ENCODE measurements around the gene TRIO.

The TRIO gene

GRCh38 chr5:14465116-14465515 lies 322.0 kb downstream of the TRIO start:
- H3K4me3 ChIP-seq (ENCODE audit: low read length): no peak overlapping the region
- H3K36me3 ChIP-seq (ENCODE audit: control insufficient read depth, insufficient read depth, low read length): peaks cover 14% of the 10 kb centered on the region
- no peak for DNase-seq (ENCODE audit: low read depth, low spot score)
- no peak overlapping the region for H3K27ac ChIP-seq (ENCODE audit: low read length)
- WGBS (ENCODE audit: insufficient coverage, insufficient read length): no CpG with 5 or more reads among the region's 4 CpGs
- H3K27me3 ChIP-seq (ENCODE audit: control insufficient read depth, insufficient read depth, low read length): no peaks in the 10 kb centered on the region
- H3K4me1 ChIP-seq (ENCODE audit: control insufficient read depth, insufficient read depth, low read length): no peaks in the 10 kb centered on the region; the same call in 1 of the 2 replicates
- no peaks in the 10 kb centered on the region for H3K9me3 ChIP-seq (ENCODE audit: control insufficient read depth, insufficient read depth, low read length)

GRCh38 chr5:14465776-14466175 lies 322.6 kb downstream of the TRIO start:
- Histone ChIP-seq H3K4me3 (ENCODE audit: low read length) (no peak overlapping the region), H3K27me3 (ENCODE audit: control insufficient read depth, insufficient read depth, low read length) (no peaks in the 10 kb centered on the region), H3K9me3 (ENCODE audit: control insufficient read depth, insufficient read depth, low read length) (no peaks in the 10 kb centered on the region), H3K27ac (ENCODE audit: low read length) (no peak overlapping the region), H3K36me3 (ENCODE audit: control insufficient read depth, insufficient read depth, low read length) (peaks cover 14% of the 10 kb centered on the region), H3K4me1 (ENCODE audit: control insufficient read depth, insufficient read depth, low read length) (no peaks in the 10 kb centered on the region; the same call in 1 of the 2 replicates)
- WGBS (ENCODE audit: insufficient coverage, insufficient read length): no CpG with 5 or more reads among the region's 3 CpGs
- DNase-seq (ENCODE audit: low read depth, low spot score): no peak

GRCh38 chr5:14467251-14467650 lies 324.1 kb downstream of the TRIO start:
- H3K4me1 ChIP-seq (ENCODE audit: control insufficient read depth, insufficient read depth, low read length): no peaks in the 10 kb centered on the region; the same call in 1 of the 2 replicates
- H3K36me3 ChIP-seq (ENCODE audit: control insufficient read depth, insufficient read depth, low read length): peaks cover 8% of the 10 kb centered on the region; the same call in 1 of the 2 replicates
- no CpG with 5 or more reads among the region's 8 CpGs for WGBS (ENCODE audit: insufficient coverage, insufficient read length)
- H3K27ac ChIP-seq (ENCODE audit: low read length): no peak overlapping the region
- H3K27me3 ChIP-seq (ENCODE audit: control insufficient read depth, insufficient read depth, low read length): no peaks in the 10 kb centered on the region
- no peaks in the 10 kb centered on the region for H3K9me3 ChIP-seq (ENCODE audit: control insufficient read depth, insufficient read depth, low read length)
- no peak for DNase-seq (ENCODE audit: low read depth, low spot score)
- no peak overlapping the region for H3K4me3 ChIP-seq (ENCODE audit: low read length)

- no CpG with 5 or more reads among the region's 5 CpGs for WGBS (ENCODE audit: insufficient coverage, insufficient read length)
- H3K36me3 ChIP-seq (ENCODE audit: control insufficient read depth, insufficient read depth, low read length): peaks cover 9% of the 10 kb centered on the region; the same call in 1 of the 2 replicates
Observed at GRCh38 chr5:14467886-14468285, 324.7 kb downstream of the TRIO start.

GRCh38 chr5:14469551-14470377 lies 326.6 kb downstream of the TRIO start:
- no peaks in the 10 kb centered on the region for H3K4me1 ChIP-seq (ENCODE audit: control insufficient read depth, insufficient read depth, low read length)
- no peaks in the 10 kb centered on the region for H3K9me3 ChIP-seq (ENCODE audit: control insufficient read depth, insufficient read depth, low read length)
- H3K4me3 ChIP-seq (ENCODE audit: low read length): no peak overlapping the region
- peaks cover 10% of the 10 kb centered on the region; the same call in 1 of the 2 replicates for H3K36me3 ChIP-seq (ENCODE audit: control insufficient read depth, insufficient read depth, low read length)
- DNase-seq (ENCODE audit: low read depth, low spot score): no peak
- H3K27ac ChIP-seq (ENCODE audit: low read length): no peak overlapping the region
- H3K27me3 ChIP-seq (ENCODE audit: control insufficient read depth, insufficient read depth, low read length): no peaks in the 10 kb centered on the region
- no CpG with 5 or more reads among the region's 10 CpGs for WGBS (ENCODE audit: insufficient coverage, insufficient read length)

More at GRCh38 chr5:14467886-14468285, 324.7 kb downstream of the TRIO start:
- Histone ChIP-seq H3K4me3 (ENCODE audit: low read length) (no peak overlapping the region), H3K27ac (ENCODE audit: low read length) (no peak overlapping the region), H3K27me3 (ENCODE audit: control insufficient read depth, insufficient read depth, low read length) (no peaks in the 10 kb centered on the region), H3K4me1 (ENCODE audit: control insufficient read depth, insufficient read depth, low read length) (no peaks in the 10 kb centered on the region; the same call in 1 of the 2 replicates), H3K9me3 (ENCODE audit: control insufficient read depth, insufficient read depth, low read length) (no peaks in the 10 kb centered on the region)
- no peak for DNase-seq (ENCODE audit: low read depth, low spot score)

- H3K4me1 ChIP-seq (ENCODE audit: control insufficient read depth, insufficient read depth, low read length): no peaks in the 10 kb centered on the region
- H3K27me3 ChIP-seq (ENCODE audit: control insufficient read depth, insufficient read depth, low read length): no peaks in the 10 kb centered on the region
- no peak overlapping the region for H3K27ac ChIP-seq (ENCODE audit: low read length)
- H3K9me3 ChIP-seq (ENCODE audit: control insufficient read depth, insufficient read depth, low read length): no peaks in the 10 kb centered on the region
- no peak overlapping the region for H3K4me3 ChIP-seq (ENCODE audit: low read length)
- no peak for DNase-seq (ENCODE audit: low read depth, low spot score)
- WGBS (ENCODE audit: insufficient coverage, insufficient read length): no CpG with 5 or more reads among the region's 3 CpGs
- peaks cover 2% of the 10 kb centered on the region; the same call in 1 of the 2 replicates for H3K36me3 ChIP-seq (ENCODE audit: control insufficient read depth, insufficient read depth, low read length)
Observed at GRCh38 chr5:14471507-14471906, 328.4 kb downstream of the TRIO start.

GRCh38 chr5:14472986-14473567 lies 329.9 kb downstream of the TRIO start:
- Histone ChIP-seq H3K4me1 (ENCODE audit: control insufficient read depth, insufficient read depth, low read length) (no peaks in the 10 kb centered on the region), H3K27me3 (ENCODE audit: control insufficient read depth, insufficient read depth, low read length) (no peaks in the 10 kb centered on the region), H3K9me3 (ENCODE audit: control insufficient read depth, insufficient read depth, low read length) (no peaks in the 10 kb centered on the region), H3K27ac (ENCODE audit: low read length) (no peak overlapping the region), H3K4me3 (ENCODE audit: low read length) (no peak overlapping the region), H3K36me3 (ENCODE audit: control insufficient read depth, insufficient read depth, low read length) (peaks cover 2% of the 10 kb centered on the region; the same call in 1 of the 2 replicates)
- DNase-seq (ENCODE audit: low read depth, low spot score): no peak
- no CpG with 5 or more reads among the region's 3 CpGs for WGBS (ENCODE audit: insufficient coverage, insufficient read length)

GRCh38 chr5:14475045-14475444 lies 331.9 kb downstream of the TRIO start:
- DNase-seq (ENCODE audit: low read depth, low spot score): no peak
- WGBS (ENCODE audit: insufficient coverage, insufficient read length): no CpG with 5 or more reads among the region's 4 CpGs
- H3K27ac ChIP-seq (ENCODE audit: low read length): no peak overlapping the region
- H3K4me1 ChIP-seq (ENCODE audit: control insufficient read depth, insufficient read depth, low read length): no peaks in the 10 kb centered on the region
- no peaks in the 10 kb centered on the region for H3K9me3 ChIP-seq (ENCODE audit: control insufficient read depth, insufficient read depth, low read length)
- H3K36me3 ChIP-seq (ENCODE audit: control insufficient read depth, insufficient read depth, low read length): peaks cover 2% of the 10 kb centered on the region; the same call in 1 of the 2 replicates
- H3K27me3 ChIP-seq (ENCODE audit: control insufficient read depth, insufficient read depth, low read length): no peaks in the 10 kb centered on the region
- H3K4me3 ChIP-seq (ENCODE audit: low read length): no peak overlapping the region

- Histone ChIP-seq H3K4me3 (ENCODE audit: low read length) (no peak overlapping the region), H3K27me3 (ENCODE audit: control insufficient read depth, insufficient read depth, low read length) (no peaks in the 10 kb centered on the region), H3K36me3 (ENCODE audit: control insufficient read depth, insufficient read depth, low read length) (peaks cover 2% of the 10 kb centered on the region; the same call in 1 of the 2 replicates), H3K9me3 (ENCODE audit: control insufficient read depth, insufficient read depth, low read length) (no peaks in the 10 kb centered on the region), H3K4me1 (ENCODE audit: control insufficient read depth, insufficient read depth, low read length) (no peaks in the 10 kb centered on the region), H3K27ac (ENCODE audit: low read length) (no peak overlapping the region)
- no peak for DNase-seq (ENCODE audit: low read depth, low spot score)
- whole genome bisulfite sequencing (ENCODE audit: insufficient coverage, insufficient read length): 100% methylated on average over 2 of the region's 4 CpGs
Observed at GRCh38 chr5:14476786-14477435, 333.8 kb downstream of the TRIO start.

GRCh38 chr5:14479143-14479696 lies 336.1 kb downstream of the TRIO start:
- Histone ChIP-seq H3K27me3 (ENCODE audit: control insufficient read depth, insufficient read depth, low read length) (no peaks in the 10 kb centered on the region), H3K4me3 (ENCODE audit: low read length) (no peak overlapping the region), H3K36me3 (ENCODE audit: control insufficient read depth, insufficient read depth, low read length) (peaks cover 6% of the 10 kb centered on the region; the same call in 1 of the 2 replicates), H3K27ac (ENCODE audit: low read length) (no peak overlapping the region), H3K9me3 (ENCODE audit: control insufficient read depth, insufficient read depth, low read length) (no peaks in the 10 kb centered on the region), H3K4me1 (ENCODE audit: control insufficient read depth, insufficient read depth, low read length) (no peaks in the 10 kb centered on the region)
- DNase-seq (ENCODE audit: low read depth, low spot score): no peak
- no CpG with 5 or more reads among the region's 3 CpGs for WGBS (ENCODE audit: insufficient coverage, insufficient read length)
